T-helper 2 cell treated with Interferon-gamma antibody and Interleukin-4, amounts not matched to agents 100 ng/mL and 5 ng/mL, for 36 hours (primary cell): ENCODE measurements around the gene JADE3. TPM values are rescaled to one million over a fixed set of nuclear protein-coding genes. Genes with fewer than 3 reads are reported as not detected.

Experiments
- total RNA-seq: library from RNA; stranded (reverse); gene quantifications from 2 replicates; pipeline ENCODE4 v1.2.3, GENCODE V29; 2022

Gene JADE3
- total RNA-seq, 1 donor from 2014 or later: 1.1 TPM

Other genes starting within 250 kb of the JADE3 start
- 20.3 and 22.5 TPM in 2 replicates for gene SLC9A7, start 153.3 kb upstream of the JADE3 start, total RNA-seq
- 9.5 and 10.2 TPM in 2 replicates for gene RP2, start 75.4 kb upstream of the JADE3 start, total RNA-seq
- not detected in 2 replicates for gene RGN, start 166.0 kb downstream of the JADE3 start, total RNA-seq
- gene NDUFB11, start 232.3 kb downstream of the JADE3 start, total RNA-seq: 102 and 106 TPM in 2 replicates
- gene RBM10, start 232.8 kb downstream of the JADE3 start, total RNA-seq: 58.0 and 58.7 TPM in 2 replicates